HepG2 (cell line): Measurements from ENCODE around the gene AP3B1. TPM values are rescaled to one million over a fixed set of nuclear protein-coding genes. Genes with fewer than 3 reads are reported as not detected.

Experiments
- ATAC-seq: fragments of 200-7000 bp; cut with Tn5 transposase; 3 replicates; pipeline ENCODE4 v1.9.1; 2020; ENCODE audit warnings: mild to moderate bottlenecking, moderate library complexity
- BruUV-seq: library from RNA; stranded (reverse); fragments of 400-500 nt; replicated peaks from 2 replicates; lab custom pipeline; 2021; lab: Mats Ljungman, UMichigan
- CTCF ChIA-PET: fragments of 300-600 bp; formaldehyde crosslinking; extraction: SDS; loops from one replicate; lab custom pipeline; 2021; ENCODE audit warnings: low total read pairs, inconsistent platforms, low intra/inter-chr PET ratio; lab: Yijun Ruan, JAX
- POLR2A ChIA-PET: fragments of 350-600 bp; sonication (Branson Sonifier 250); formaldehyde crosslinking; loops from one replicate; lab custom pipeline; 2020; ENCODE audit warnings: antibody characterized with exemption, inconsistent platforms; lab: Yijun Ruan, JAX
- DNase-seq: peaks from one replicate; pipeline ENCODE4 v3.0.0-alpha.2; 2015; ENCODE audit warnings: low spot score
- FAIRE-seq: peaks from 3 replicates; lab custom pipeline; 2011; peaks lifted over from hg19 to GRCh38; lab: Jason Lieb, UNC
- H2AFZ ChIP-seq: one replicate; pipeline ENCODE4 v1.6.1; 2011; ENCODE audit warnings: low read length, inconsistent platforms
- H3K27ac ChIP-seq: fragments of 300-600 bp; 3 replicates; pipeline ENCODE4 v1.8.0; 2011; ENCODE audit warnings: mixed run types, mild to moderate bottlenecking, mixed read lengths, low read length, inconsistent platforms; ENCODE audit not compliant: insufficient read depth; ENCODE audit errors: extremely low read length
- H3K27me3 ChIP-seq, 2 experiments: fragments of 200-600 bp in 1 of 2; 2 replicates in 1 of 2; 3 replicates in 1 of 2; pipeline versions ENCODE4 v1.6.0 to v1.8.0; 2011; ENCODE audit warnings: low read length in 2 of 2, mild to moderate bottlenecking in 2 of 2, moderate library complexity in 2 of 2, inconsistent platforms in 1 of 2; ENCODE audit not compliant: insufficient read depth in 2 of 2, control insufficient read depth in 1 of 2
- H3K36me3 ChIP-seq, 2 experiments: fragments of 200-600 bp in 1 of 2; replicated peaks in 1 of 2; 2 replicates in 1 of 2; 3 replicates in 1 of 2; pipeline versions ENCODE4 v1.5.1 to v1.8.0; 2011; ENCODE audit warnings: low read length in 2 of 2, inconsistent platforms in 1 of 2; ENCODE audit not compliant: insufficient read depth in 2 of 2, control insufficient read depth in 1 of 2
- H3K4me1 ChIP-seq: 2 replicates; pipeline ENCODE4 v1.5.1; 2012; ENCODE audit warnings: low read length, inconsistent platforms; ENCODE audit not compliant: insufficient read depth
- H3K4me2 ChIP-seq: 2 replicates; pipeline ENCODE4 v1.6.0; 2011; ENCODE audit warnings: low read depth, low read length, inconsistent platforms
- H3K4me3 ChIP-seq, 3 experiments: fragments of 200-600 bp in 1 of 3; sonication (generic), shearing (Covaris generic) in 1 of 3; replicated peaks in 1 of 3; 2 replicates each; pipeline ENCODE4 v1.5.1; 2011 to 2016; ENCODE audit warnings: low read length in 3 of 3, inconsistent platforms in 2 of 3, low read depth in 2 of 3, mild to moderate bottlenecking in 2 of 3, control low read depth in 1 of 3, mixed read lengths in 1 of 3; ENCODE audit not compliant: insufficient read depth in 1 of 3
- H3K79me2 ChIP-seq: one replicate; pipeline ENCODE4 v1.6.1; 2011; ENCODE audit warnings: low read length, inconsistent platforms; ENCODE audit not compliant: insufficient read depth
- H3K9ac ChIP-seq: 2 replicates; pipeline ENCODE4 v1.6.0; 2011; ENCODE audit warnings: mild to moderate bottlenecking, low read depth, low read length, inconsistent platforms; ENCODE audit not compliant: insufficient read depth
- H3K9me3 ChIP-seq: 2 replicates; pipeline ENCODE4 v1.5.1; 2012; ENCODE audit warnings: mild to moderate bottlenecking, low read length
- H4K20me1 ChIP-seq: 2 replicates; pipeline ENCODE4 v1.6.0; 2011; ENCODE audit warnings: inconsistent platforms, mild to moderate bottlenecking, low read length, moderate library complexity; ENCODE audit not compliant: insufficient read depth
- ATM ChIP-seq: fragments of 450-650 bp; IDR thresholded peaks from 2 replicates; pipeline ENCODE4 v1.7.1; 2017; ENCODE audit warnings: mild to moderate bottlenecking, borderline replicate concordance
- CHCHD3 ChIP-seq: sonication (generic); formaldehyde crosslinking; IDR thresholded peaks from 2 replicates; pipeline ENCODE4 v1.8.0; 2022; ENCODE audit warnings: mild to moderate bottlenecking, missing genetic modification reagents, moderate library complexity
- HNRNPUL1 ChIP-seq: fragments of 200-400 bp; formaldehyde crosslinking; IDR thresholded peaks from 2 replicates; pipeline ENCODE4 v1.6.1; 2017; ENCODE audit warnings: low read depth, mild to moderate bottlenecking, low read length, moderate library complexity
- JUN ChIP-seq: sonication (generic); formaldehyde crosslinking; IDR thresholded peaks from 2 replicates; pipeline ENCODE4 v1.4.0; 2020; ENCODE audit warnings: mild to moderate bottlenecking, missing genetic modification reagents
- KDM1A ChIP-seq: IDR thresholded peaks from 2 replicates; pipeline ENCODE4 v1.6.1; 2016; ENCODE audit warnings: missing compliant biosample characterization
- LCORL ChIP-seq, 2 experiments: fragments of 450-650 bp in 1 of 2; sonication (generic) in 1 of 2; formaldehyde crosslinking in 1 of 2; IDR thresholded peaks; 2 replicates each; pipeline versions ENCODE4 v1.5.0 to v1.6.1; 2017 to 2020; ENCODE audit warnings: antibody characterized with exemption in 1 of 2, missing genetic modification reagents in 1 of 2
- MAFF ChIP-seq: IDR thresholded peaks from 2 replicates; pipeline ENCODE4 v1.6.1; 2011; ENCODE audit warnings: low read depth, low read length, improper control_type of control experiment
- MLXIP ChIP-seq: sonication (generic); formaldehyde crosslinking; IDR thresholded peaks from 2 replicates; pipeline ENCODE4 v1.9.0; 2021; ENCODE audit warnings: missing genetic modification reagents, borderline replicate concordance
- NAIF1 ChIP-seq: sonication (generic); formaldehyde crosslinking; IDR thresholded peaks from 2 replicates; pipeline ENCODE4 v1.5.0; 2020; ENCODE audit warnings: mild to moderate bottlenecking, missing genetic modification reagents, borderline replicate concordance
- TCF7L2 ChIP-seq: IDR thresholded peaks from 2 replicates; pipeline ENCODE4 v1.6.1; 2011; ENCODE audit warnings: mild to moderate bottlenecking, low read depth, low read length, moderate library complexity
- TSC22D2 ChIP-seq: sonication (generic); formaldehyde crosslinking; IDR thresholded peaks from 2 replicates; pipeline ENCODE4 v1.5.1; 2020; ENCODE audit warnings: missing genetic modification reagents, mild to moderate bottlenecking, borderline replicate concordance
- ZNF138 ChIP-seq: sonication (generic); formaldehyde crosslinking; IDR thresholded peaks from 2 replicates; pipeline ENCODE4 v1.5.0; 2020; ENCODE audit warnings: mild to moderate bottlenecking, low read depth, missing genetic modification reagents
- ZNF558 ChIP-seq: sonication (generic); formaldehyde crosslinking; IDR thresholded peaks from 2 replicates; pipeline ENCODE4 v1.9.0; 2022; ENCODE audit warnings: mild to moderate bottlenecking, missing genetic modification reagents, borderline replicate concordance
- ZNF572 ChIP-seq: sonication (generic); formaldehyde crosslinking; IDR thresholded peaks from 2 replicates; pipeline ENCODE4 v1.5.1; 2020; ENCODE audit warnings: mild to moderate bottlenecking, missing genetic modification reagents
- ZNF678 ChIP-seq: sonication (generic); formaldehyde crosslinking; IDR thresholded peaks from 2 replicates; pipeline ENCODE4 v1.4.0; 2020; ENCODE audit warnings: mild to moderate bottlenecking, missing genetic modification reagents
- ZNF7 ChIP-seq: IDR thresholded peaks from 2 replicates; pipeline ENCODE4 v1.6.1; 2016; ENCODE audit warnings: missing biosample characterization, missing genetic modification reagents
- WGBS: methylation state at CpG from one replicate; pipeline ENCODE4 v1.1.6; 2017; ENCODE audit warnings: low lambda C conversion rate; 5-methylcytosine and 5-hydroxymethylcytosine counted together
- in situ Hi-C: cut with HindIII; loops from 2 replicates; pipeline ENCODE4 v1.10.0; 2017; ENCODE audit warnings: low pct_unique_long_range_greater_than_20kb; ENCODE audit not compliant: extremely low pct_ligation_motif_present
- intact Hi-C: fragments of 100-400 bp; cut with micrococcal nuclease; formaldehyde crosslinking; loops from one replicate; pipeline ENCODE4 v1.10.0; 2022; ENCODE audit not compliant: unreplicated experiment
- polyA plus RNA-seq, 8 experiments: library from polyadenylated mRNA; depleted of rRNA in 3 of 8; stranded (reverse) in 7 of 8; unstranded in 1 of 8; fragments of >200 nt; fragmentation: Illumina TruSeq in 4 of 8; extraction: Trizol in 4 of 8; gene quantifications; 2 replicates each; pipeline versions ENCODE4 v1.2.1 to v1.2.3, GENCODE V29; 2011 to 2016; ENCODE audit warnings: low read depth in 4 of 8, missing spikeins in 1 of 8, mixed read lengths in 1 of 8; ENCODE audit not compliant: insufficient read depth in 1 of 8
- total RNA-seq, 5 experiments: library from RNA; depleted of rRNA; stranded (reverse); fragments of >200 nt; fragmentation: Illumina TruSeq; extraction: Trizol; gene quantifications; 2 replicates each; pipeline ENCODE4 v1.2.3, GENCODE V29; 2016; ENCODE audit warnings: low read depth in 1 of 5
- TF ChIP-seq, protein P1 (sequence below): IDR thresholded peaks from 2 replicates; pipeline ENCODE4 v1.6.1; 2016; ENCODE audit warnings: missing biosample characterization, missing genetic modification reagents, low read depth
- TF ChIP-seq, protein P2 (sequence below): sonication (generic); formaldehyde crosslinking; IDR thresholded peaks from 2 replicates; pipeline ENCODE4 v1.5.0; 2020; ENCODE audit warnings: mild to moderate bottlenecking, missing genetic modification reagents

AP3B1 gene
- total and polyA plus RNA-seq, 2 of the 13 experiments (the other 11 are each of a cell fraction or from before 2014, with no cell fraction given): 37.7 to 51.2 TPM

- peaks cover 18% of the 10 kb centered on the region; the same call in 1 of the 2 replicates for H3K4me1 ChIP-seq
- H3K9me3 ChIP-seq: no peaks in the 10 kb centered on the region
- no peaks in the 10 kb centered on the region for H4K20me1 ChIP-seq
- H3K79me2 ChIP-seq: no peaks in the 10 kb centered on the region
- WGBS: 98% methylated on average over 3 of the region's 3 CpGs
- H3K4me3 ChIP-seq: no peak overlapping the region
- H3K27me3 ChIP-seq: no peaks in the 10 kb centered on the region
- ATAC-seq: no peak
- in situ Hi-C loops: no loop called here
- peaks cover 2 to 5% of the 10 kb centered on the region in 2 experiments; a peak in 2 of 5 replicates for H3K36me3 ChIP-seq
- intact Hi-C loops: loop anchor here (10.0 kb wide), 1 partner anchor 232 kb away; the partner anchor contains the start of gene TBCA
- CTCF ChIA-PET: interaction anchor here (0.8 kb wide), 1 partner anchor 446 kb away, joined by 3 read pairs; no protein-coding TSS in a partner anchor
- DNase-seq: no peak
- H3K4me2 ChIP-seq: no peak overlapping the region
- H2AFZ ChIP-seq: no peak overlapping the region
- FAIRE-seq: no peak
- H3K9ac ChIP-seq: no peak overlapping the region
- POLR2A ChIA-PET: no interaction called here
- H3K27ac ChIP-seq: no peak overlapping the region
- no TSS peak for BruUV-seq
- TF ChIP-seq ZNF7 (CRISPR knock-in tag) (no peak), MAFF (no peak), ZNF138 (CRISPR knock-in tag) (no peak), LCORL (IDR thresholded peaks at IDR 0.05) (no peak), LCORL (CRISPR knock-in tag; IDR thresholded peaks at IDR 0.05) (no peak), TCF7L2 (no peak), ZNF678 (CRISPR knock-in tag) (no peak), MLXIP (CRISPR knock-in tag) (no peak), ZNF572 (CRISPR knock-in tag) (no peak), CHCHD3 (CRISPR knock-in tag) (no peak), NAIF1 (CRISPR knock-in tag) (no peak), HNRNPUL1 (no peak), TSC22D2 (no peak), ZNF558 (no peak), KDM1A (CRISPR knock-in tag) (no peak), ATM (no peak), JUN (no peak)
- TF ChIP-seq, protein P1, sequence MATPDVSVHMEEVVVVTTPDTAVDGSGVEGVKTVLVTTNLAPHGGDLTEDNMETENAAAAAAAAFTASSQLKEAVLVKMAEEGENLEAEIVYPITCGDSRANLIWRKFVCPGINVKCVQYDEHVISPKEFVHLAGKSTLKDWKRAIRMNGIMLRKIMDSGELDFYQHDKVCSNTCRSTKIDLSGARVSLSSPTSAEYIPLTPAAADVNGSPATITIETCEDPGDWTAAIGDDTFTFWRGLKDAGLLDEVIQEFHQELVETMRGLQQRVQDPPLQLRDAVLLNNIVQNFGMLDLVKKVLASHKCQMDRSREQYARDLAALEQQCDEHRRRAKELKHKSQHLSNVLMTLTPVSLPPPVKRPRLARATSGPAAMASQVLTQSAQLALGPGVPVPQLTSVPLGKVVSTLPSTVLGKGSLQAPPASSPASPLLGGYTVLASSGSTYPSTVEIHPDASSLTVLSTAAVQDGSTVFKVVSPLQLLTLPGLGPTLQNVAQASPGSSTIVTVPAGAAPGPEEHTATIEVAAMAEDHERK: no peak
- TF ChIP-seq, protein P2, sequence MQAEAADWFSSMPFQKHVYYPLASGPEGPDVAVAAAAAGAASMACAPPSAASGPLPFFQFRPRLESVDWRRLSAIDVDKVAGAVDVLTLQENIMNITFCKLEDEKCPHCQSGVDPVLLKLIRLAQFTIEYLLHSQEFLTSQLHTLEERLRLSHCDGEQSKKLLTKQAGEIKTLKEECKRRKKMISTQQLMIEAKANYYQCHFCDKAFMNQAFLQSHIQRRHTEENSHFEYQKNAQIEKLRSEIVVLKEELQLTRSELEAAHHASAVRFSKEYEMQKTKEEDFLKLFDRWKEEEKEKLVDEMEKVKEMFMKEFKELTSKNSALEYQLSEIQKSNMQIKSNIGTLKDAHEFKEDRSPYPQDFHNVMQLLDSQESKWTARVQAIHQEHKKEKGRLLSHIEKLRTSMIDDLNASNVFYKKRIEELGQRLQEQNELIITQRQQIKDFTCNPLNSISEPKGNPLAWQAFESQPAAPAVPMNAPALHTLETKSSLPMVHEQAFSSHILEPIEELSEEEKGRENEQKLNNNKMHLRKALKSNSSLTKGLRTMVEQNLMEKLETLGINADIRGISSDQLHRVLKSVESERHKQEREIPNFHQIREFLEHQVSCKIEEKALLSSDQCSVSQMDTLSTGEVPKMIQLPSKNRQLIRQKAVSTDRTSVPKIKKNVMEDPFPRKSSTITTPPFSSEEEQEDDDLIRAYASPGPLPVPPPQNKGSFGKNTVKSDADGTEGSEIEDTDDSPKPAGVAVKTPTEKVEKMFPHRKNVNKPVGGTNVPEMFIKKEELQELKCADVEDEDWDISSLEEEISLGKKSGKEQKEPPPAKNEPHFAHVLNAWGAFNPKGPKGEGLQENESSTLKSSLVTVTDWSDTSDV (CRISPR knock-in tag): no peak
Observed at GRCh38 chr5:78007233-78007632, 287.3 kb downstream of the AP3B1 start.
